Natural killer cell (primary cell): Measurements from ENCODE around the gene CABCOCO1. TPM values are rescaled to one million over a fixed set of nuclear protein-coding genes. Genes with fewer than 3 reads are reported as not detected.

Experiments used
- ATAC-seq, 3 donors: fragments of 150-1000 bp in 2 of 3; fragments of 200-7000 bp in 1 of 3; cut with Tn5 transposase; 1 replicate in 1 of 3; 2 replicates in 2 of 3; pipeline ENCODE4 v1.10.0; 2021; ENCODE audit warnings: mild to moderate bottlenecking in 2 of 3, moderate library complexity in 2 of 3
- DNase-seq, 2 donors: peaks; one replicate each; pipeline versions ENCODE4 v3.0.0 to v3.0.0-alpha.2; 2013 to 2021; ENCODE audit warnings: mixed read lengths in 1 of 2
- H3K27ac ChIP-seq: one replicate; pipeline ENCODE4 v1.5.1; 2013; ENCODE audit warnings: mild to moderate bottlenecking, low read length
- H3K27me3 ChIP-seq: one replicate; pipeline ENCODE4 v1.6.1; 2013; ENCODE audit warnings: low read length; ENCODE audit not compliant: control insufficient read depth, insufficient read depth
- H3K36me3 ChIP-seq: one replicate; pipeline ENCODE4 v1.6.1; 2013; ENCODE audit warnings: low read length; ENCODE audit not compliant: control insufficient read depth, insufficient read depth
- H3K4me1 ChIP-seq: one replicate; pipeline ENCODE4 v1.6.1; 2013; ENCODE audit warnings: low read length; ENCODE audit not compliant: control insufficient read depth, insufficient read depth
- H3K4me3 ChIP-seq: one replicate; pipeline ENCODE4 v1.5.1; 2013; ENCODE audit warnings: low read length
- H3K9me3 ChIP-seq: one replicate; pipeline ENCODE4 v1.6.1; 2013; ENCODE audit warnings: low read length; ENCODE audit not compliant: control insufficient read depth, insufficient read depth
- H3K27ac Mint-ChIP-seq, 2 donors: one replicate each; pipeline ENCODE4 v1.8.0; 2022; ENCODE audit warnings: mild to moderate bottlenecking in 2 of 2, mixed read lengths in 2 of 2, moderate library complexity in 1 of 2
- H3K27me3 Mint-ChIP-seq, 2 donors: one replicate each; pipeline ENCODE4 v1.8.0; 2022; ENCODE audit warnings: low read depth in 2 of 2, mixed read lengths in 2 of 2
- H3K36me3 Mint-ChIP-seq: one replicate; pipeline ENCODE4 v1.8.0; 2022; ENCODE audit warnings: mixed read lengths
- H3K4me1 Mint-ChIP-seq, 2 donors: one replicate each; pipeline ENCODE4 v1.8.0; 2022; ENCODE audit warnings: mixed read lengths in 2 of 2
- H3K4me3 Mint-ChIP-seq: one replicate; pipeline ENCODE4 v1.8.0; 2022; ENCODE audit warnings: mild to moderate bottlenecking, moderate library complexity, mixed read lengths
- H3K9me3 Mint-ChIP-seq, 2 donors: one replicate each; pipeline ENCODE4 v1.8.0; 2022; ENCODE audit warnings: mixed read lengths in 2 of 2
- WGBS: methylation state at CpG from one replicate; pipeline ENCODE4 v1.1.7; 2013; ENCODE audit warnings: missing lambda C conversion rate; ENCODE audit not compliant: insufficient coverage; 5-methylcytosine and 5-hydroxymethylcytosine counted together
- intact Hi-C: fragments of 100-400 bp; cut with micrococcal nuclease; formaldehyde crosslinking; loops from one replicate; pipeline ENCODE4 v1.14.2; 2022
- total RNA-seq, 4 donors: library from RNA; stranded (reverse); fragments of 120-200 nt in 1 of 4; gene quantifications; one replicate each; pipeline versions ENCODE4 v1.2.3 to v1.2.4, GENCODE V29; 2013 to 2022
- TF ChIP-seq, protein P1 (sequence below): fragments of 200-600 bp; IDR thresholded peaks from one replicate; pipeline ENCODE4 v1.8.0; 2022; ENCODE audit warnings: antibody characterized with exemption

Gene CABCOCO1
- total RNA-seq, 3 donors from 2014 or later (not counting 1 experiment from before 2014, with no cell fraction given): not detected

DNA sequence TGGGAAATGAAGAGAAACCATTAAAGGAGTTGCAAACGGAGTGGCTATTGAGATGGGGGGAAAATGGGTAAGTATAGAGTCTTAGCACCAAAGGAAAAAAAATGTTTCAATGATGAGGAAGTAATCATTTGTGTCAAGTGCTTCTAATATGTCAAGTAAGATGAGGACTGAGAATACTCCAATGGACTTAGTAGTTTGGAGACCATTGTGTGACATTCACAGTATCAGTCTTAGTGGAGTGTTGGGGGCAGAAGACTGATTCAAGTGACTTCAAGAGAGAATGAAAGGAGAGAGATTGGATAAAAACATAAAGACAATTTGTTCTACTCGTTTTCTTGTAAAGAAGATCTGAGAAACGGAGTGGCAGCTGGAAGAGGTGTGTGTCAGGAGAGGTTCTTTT lies 150.2 kb downstream of the CABCOCO1 start:
- ATAC-seq (no peak), DNase-seq (no peak)
- Histone ChIP-seq H3K4me3 (no peak overlapping the region), H3K9me3 (no peaks in the 10 kb centered on the region), H3K27ac (no peak overlapping the region), H3K36me3 (no peaks in the 10 kb centered on the region), H3K4me1 (peaks cover 3% of the 10 kb centered on the region), H3K27me3 (no peaks in the 10 kb centered on the region)
- H3K27me3 Mint-ChIP-seq: no peaks in the 10 kb centered on the region
- H3K36me3 Mint-ChIP-seq: no peaks in the 10 kb centered on the region
- H3K9me3 Mint-ChIP-seq: no peaks in the 10 kb centered on the region
- H3K4me3 Mint-ChIP-seq: no peak overlapping the region
- intact Hi-C loops: no loop called here
- TF ChIP-seq, protein P1, sequence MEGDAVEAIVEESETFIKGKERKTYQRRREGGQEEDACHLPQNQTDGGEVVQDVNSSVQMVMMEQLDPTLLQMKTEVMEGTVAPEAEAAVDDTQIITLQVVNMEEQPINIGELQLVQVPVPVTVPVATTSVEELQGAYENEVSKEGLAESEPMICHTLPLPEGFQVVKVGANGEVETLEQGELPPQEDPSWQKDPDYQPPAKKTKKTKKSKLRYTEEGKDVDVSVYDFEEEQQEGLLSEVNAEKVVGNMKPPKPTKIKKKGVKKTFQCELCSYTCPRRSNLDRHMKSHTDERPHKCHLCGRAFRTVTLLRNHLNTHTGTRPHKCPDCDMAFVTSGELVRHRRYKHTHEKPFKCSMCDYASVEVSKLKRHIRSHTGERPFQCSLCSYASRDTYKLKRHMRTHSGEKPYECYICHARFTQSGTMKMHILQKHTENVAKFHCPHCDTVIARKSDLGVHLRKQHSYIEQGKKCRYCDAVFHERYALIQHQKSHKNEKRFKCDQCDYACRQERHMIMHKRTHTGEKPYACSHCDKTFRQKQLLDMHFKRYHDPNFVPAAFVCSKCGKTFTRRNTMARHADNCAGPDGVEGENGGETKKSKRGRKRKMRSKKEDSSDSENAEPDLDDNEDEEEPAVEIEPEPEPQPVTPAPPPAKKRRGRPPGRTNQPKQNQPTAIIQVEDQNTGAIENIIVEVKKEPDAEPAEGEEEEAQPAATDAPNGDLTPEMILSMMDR: no peak
- 84% methylated on average over 3 of the region's 3 CpGs for whole genome bisulfite sequencing
- H3K4me1 Mint-ChIP-seq: peaks cover 0 to 5% of the 10 kb centered on the region in 2 donors
- no peak overlapping the region for H3K27ac Mint-ChIP-seq

DNA sequence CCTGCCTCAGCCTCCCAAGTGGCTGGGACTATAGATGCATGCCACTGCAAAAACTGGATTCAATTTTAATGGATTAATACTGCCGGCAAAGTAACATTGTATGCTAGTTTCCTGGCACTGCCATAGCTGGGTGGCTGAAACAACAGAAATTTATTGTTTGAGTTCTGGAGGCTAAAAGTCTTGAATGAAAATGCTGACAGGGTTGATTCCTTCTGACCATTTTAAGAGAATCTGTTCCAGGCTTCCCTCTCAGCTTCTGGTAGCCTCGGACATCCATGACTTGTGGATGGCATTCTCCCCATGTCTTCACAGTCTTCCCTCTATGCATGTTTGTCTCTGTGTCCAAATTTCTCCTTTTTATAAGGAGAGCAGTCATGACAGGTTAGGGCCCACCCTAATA lies 151.4 kb downstream of the CABCOCO1 start:
- WGBS: 100% methylated on average over 2 of the region's 2 CpGs
- intact Hi-C loops: no loop called here
- H3K9me3 Mint-ChIP-seq: no peaks in the 10 kb centered on the region

DNA sequence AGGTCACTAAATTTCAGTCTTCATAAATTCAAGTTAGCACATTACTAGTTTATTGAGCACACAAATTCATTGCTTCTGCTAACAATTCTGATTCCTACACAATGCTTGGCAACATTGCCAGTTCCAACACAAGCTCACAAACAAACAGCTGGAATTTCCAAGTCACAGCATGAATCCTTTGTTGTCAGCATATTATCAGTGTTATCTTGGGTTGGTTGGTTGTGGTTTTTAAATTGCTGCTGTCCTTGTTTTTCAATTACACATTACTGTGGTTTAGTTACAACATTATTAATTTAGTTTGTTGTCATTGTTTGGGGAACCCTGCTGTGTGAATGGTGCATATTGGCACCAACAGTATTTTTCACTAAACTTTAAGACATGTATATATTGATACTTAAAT lies 152.8 kb downstream of the CABCOCO1 start:
- Histone ChIP-seq H3K36me3 (no peaks in the 10 kb centered on the region), H3K27ac (no peak overlapping the region), H3K27me3 (no peaks in the 10 kb centered on the region), H3K4me1 (peaks cover 3% of the 10 kb centered on the region), H3K4me3 (no peak overlapping the region), H3K9me3 (no peaks in the 10 kb centered on the region)
- ATAC-seq (no peak), DNase-seq (no peak)
- Mint-ChIP-seq H3K27ac (no peak overlapping the region), H3K4me3 (no peak overlapping the region), H3K36me3 (no peaks in the 10 kb centered on the region), H3K27me3 (no peaks in the 10 kb centered on the region), H3K9me3 (no peaks in the 10 kb centered on the region), H3K4me1 (peaks cover 0 to 5% of the 10 kb centered on the region in 2 donors)
- intact Hi-C loops: no loop called here
- TF ChIP-seq, protein P1: no peak

More for the DNA sequence above, 151.4 kb downstream of the CABCOCO1 start:
- DNase-seq (no peak), ATAC-seq (no peak)
- Histone ChIP-seq H3K4me3 (no peak overlapping the region), H3K4me1 (peaks cover 3% of the 10 kb centered on the region), H3K27ac (no peak overlapping the region), H3K36me3 (no peaks in the 10 kb centered on the region), H3K27me3 (no peaks in the 10 kb centered on the region), H3K9me3 (no peaks in the 10 kb centered on the region)
- Mint-ChIP-seq H3K27ac (no peak overlapping the region), H3K27me3 (no peaks in the 10 kb centered on the region), H3K4me1 (peaks cover 0 to 5% of the 10 kb centered on the region in 2 donors), H3K36me3 (no peaks in the 10 kb centered on the region), H3K4me3 (no peak overlapping the region)
- TF ChIP-seq, protein P1: no peak

Other genes with a start within 250 kb of the CABCOCO1 start
- not detected for gene TMEM26, start 209.5 kb upstream of the CABCOCO1 start, total RNA-seq
- gene ARID5B, start 238.8 kb downstream of the CABCOCO1 start, total RNA-seq: 10 to 100 TPM; 22.3 to 44.3 (median 31.3) TPM